Activated naive CD8-positive, alpha-beta T cell (primary cell): ENCODE measurements around the gene ZNF428.
A peak's percentile ranks its signal among the peaks of the same experiment; 100 is the strongest.
"Not testable (repeated sequence)": the region's sequence is repeated elsewhere in the genome, so short reads cannot be mapped to it uniquely, and the experiment has no call there.

ENCODE experiments used
- H3K27ac Mint-ChIP-seq: one replicate; pipeline ENCODE4 v1.8.0; 2021; ENCODE audit warnings: mixed read lengths
- H3K27me3 Mint-ChIP-seq: one replicate; pipeline ENCODE4 v1.8.0; 2021; ENCODE audit warnings: mixed read lengths
- H3K36me3 Mint-ChIP-seq: one replicate; pipeline ENCODE4 v1.8.0; 2021; ENCODE audit warnings: mixed read lengths
- H3K4me1 Mint-ChIP-seq: one replicate; pipeline ENCODE4 v1.8.0; 2021; ENCODE audit warnings: low read depth, mixed read lengths
- H3K4me3 Mint-ChIP-seq: one replicate; pipeline ENCODE4 v1.8.0; 2021; ENCODE audit warnings: mild to moderate bottlenecking, mixed read lengths
- H3K9me3 Mint-ChIP-seq: one replicate; pipeline ENCODE4 v1.8.0; 2021; ENCODE audit warnings: low read depth, mixed read lengths

The ZNF428 gene

DNA sequence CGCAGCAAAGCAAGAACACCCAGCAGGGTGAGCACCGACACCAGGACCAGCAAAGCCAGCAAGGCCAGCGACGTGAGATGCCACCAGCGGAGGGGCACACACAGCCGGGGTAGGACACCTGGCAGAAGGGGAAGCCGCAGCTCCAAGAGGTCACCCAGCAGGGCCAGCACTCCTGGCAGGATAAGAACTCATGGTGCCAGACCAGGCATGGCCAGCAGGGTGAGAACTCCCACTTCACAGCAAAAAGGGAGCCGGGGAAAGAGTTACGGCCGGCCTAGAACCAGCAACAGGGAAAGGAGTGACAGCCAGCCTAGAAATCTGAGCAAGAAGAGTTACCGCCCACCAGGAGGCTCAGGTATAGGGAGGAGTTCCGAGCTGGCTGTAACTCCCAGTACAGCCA is 7.1 kb downstream of the ZNF428 start:
- Mint-ChIP-seq H3K36me3 (peaks cover 4% of the 10 kb centered on the region), H3K9me3 (no peaks in the 10 kb centered on the region), H3K27me3 (no peaks in the 10 kb centered on the region), H3K4me3 (no peak overlapping the region), H3K4me1 (peaks cover 30% of the 10 kb centered on the region), H3K27ac (peak overlapping the region; percentile 18)

DNA sequence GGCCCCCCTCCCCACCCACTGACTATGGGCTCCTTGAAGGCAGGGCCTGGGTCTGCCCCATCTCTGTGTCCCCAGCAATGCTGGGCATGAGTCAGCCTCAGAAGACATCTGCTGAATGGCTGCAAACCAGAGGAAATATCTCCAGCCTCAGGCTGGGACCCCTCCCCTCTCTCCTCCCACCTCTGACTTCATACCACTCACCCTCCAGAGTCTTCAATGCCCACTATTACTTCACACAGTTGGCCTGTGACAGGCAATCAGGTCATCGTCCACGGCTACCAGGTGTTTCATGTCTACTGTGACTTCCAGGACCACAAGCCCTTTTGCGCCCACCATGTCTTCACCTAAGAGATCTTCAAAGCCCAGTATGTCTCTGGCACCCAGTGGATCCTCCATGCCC is 7.6 kb downstream of the ZNF428 start, which contains the start of gene SRRM5:
Gene SRRM5 (plus strand): TSS at position 301 of the 400 bp plus-strand sequence. CDS start 34 bp downstream, at position 335.
- peaks cover 28% of the 10 kb centered on the region for H3K4me1 Mint-ChIP-seq
- no peaks in the 10 kb centered on the region for H3K27me3 Mint-ChIP-seq
- no peaks in the 10 kb centered on the region for H3K9me3 Mint-ChIP-seq
- H3K4me3 Mint-ChIP-seq, result no peak within 1 kb of the TSS
- peaks cover 4% of the 10 kb centered on the region for H3K36me3 Mint-ChIP-seq
- H3K27ac Mint-ChIP-seq, result peak within 1 kb of the TSS; percentile 28

DNA sequence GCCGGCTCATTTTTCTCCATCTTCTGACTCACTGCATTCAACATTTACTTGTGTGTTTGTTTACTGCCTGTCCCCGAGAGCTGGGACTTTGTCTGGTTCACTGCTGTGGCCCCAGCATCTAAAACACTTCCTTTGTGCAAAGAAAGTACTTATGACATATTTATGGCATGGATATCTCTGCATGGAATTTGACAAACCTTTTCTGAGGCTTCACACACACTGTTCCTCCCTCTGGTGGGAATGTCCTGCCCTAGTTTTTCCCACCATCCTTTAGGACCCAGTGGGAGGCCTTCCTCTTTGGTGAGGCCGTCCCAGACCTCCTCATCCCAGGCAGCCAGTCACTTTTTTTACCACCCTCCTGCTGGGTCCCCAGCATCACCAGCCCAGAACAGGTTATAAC is 8.9 kb downstream of the ZNF428 start:
- Mint-ChIP-seq H3K4me3 (no peak overlapping the region), H3K27ac (no peak overlapping the region), H3K4me1 (peaks cover 19% of the 10 kb centered on the region), H3K9me3 (no peaks in the 10 kb centered on the region), H3K36me3 (peaks cover 4% of the 10 kb centered on the region), H3K27me3 (no peaks in the 10 kb centered on the region)

DNA sequence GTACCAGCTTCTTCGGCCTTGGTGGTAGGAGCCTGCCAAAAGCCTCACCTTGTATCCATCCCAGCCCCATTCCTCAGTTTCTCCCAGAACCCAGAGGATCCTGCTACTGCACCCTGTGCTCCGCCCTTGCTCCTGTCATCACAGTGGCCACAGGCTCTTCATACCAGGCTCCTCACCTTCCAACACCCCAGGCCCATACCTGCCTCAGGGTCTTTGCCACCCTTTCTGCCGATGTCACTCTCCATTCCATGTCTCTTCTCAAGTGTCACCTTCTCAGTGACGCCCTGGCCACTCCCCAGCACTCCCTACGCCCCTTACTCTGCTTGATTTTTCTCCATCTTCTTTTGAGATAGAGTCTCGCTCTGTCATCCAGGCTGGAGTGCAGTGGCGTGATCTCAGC is 9.6 kb downstream of the ZNF428 start:
- Mint-ChIP-seq H3K27me3 (no peaks in the 10 kb centered on the region), H3K36me3 (peaks cover 4% of the 10 kb centered on the region), H3K27ac (no peak overlapping the region), H3K4me3 (no peak overlapping the region), H3K4me1 (peaks cover 16% of the 10 kb centered on the region), H3K9me3 (no peaks in the 10 kb centered on the region)

DNA sequence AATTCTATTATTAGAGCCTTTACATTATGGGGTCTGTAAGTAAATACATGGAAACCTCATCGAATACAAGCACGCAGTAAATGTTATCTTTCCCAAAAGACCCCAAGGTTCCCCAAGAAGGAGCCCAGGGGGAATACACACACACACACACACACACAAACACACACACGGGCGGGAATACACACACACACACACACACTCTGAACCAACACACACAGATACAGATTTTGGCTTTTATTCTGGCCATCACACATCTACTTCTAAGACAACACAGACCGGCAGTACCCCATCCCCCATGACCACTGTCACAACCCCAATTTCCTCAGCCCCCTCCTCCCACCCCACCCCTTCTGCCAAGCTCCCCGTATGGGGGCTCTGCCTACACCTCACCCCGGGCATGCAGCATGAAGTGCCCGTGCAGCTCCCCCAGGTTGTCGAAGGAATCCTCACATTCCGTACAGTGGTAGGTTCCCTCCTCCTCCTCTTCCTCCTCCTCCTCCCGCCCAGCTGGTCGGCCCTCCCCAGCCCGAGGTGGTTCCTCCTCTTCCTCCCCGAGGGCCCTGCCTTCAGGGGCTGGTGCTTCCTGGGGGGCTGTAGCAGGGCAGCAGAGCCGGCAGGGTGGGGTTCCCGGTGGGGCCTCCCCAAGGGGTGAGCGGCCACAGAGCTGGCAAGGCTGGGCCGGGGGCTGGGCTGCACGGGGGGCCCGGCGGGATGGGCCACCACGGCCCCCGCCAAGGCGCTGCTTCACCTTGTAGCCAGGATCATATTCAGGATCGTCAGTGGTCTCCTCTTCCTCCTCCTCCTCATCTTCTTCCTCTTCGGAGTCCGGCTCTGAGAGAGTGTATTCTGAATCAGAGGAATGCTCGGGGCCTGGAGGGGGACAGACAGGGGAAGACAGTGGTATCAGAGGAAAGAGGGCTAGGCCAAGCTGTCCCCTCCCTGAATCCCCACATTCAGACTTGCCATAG is 11.9 kb downstream of the ZNF428 start:
- peaks cover 9% of the 10 kb centered on the region for H3K4me1 Mint-ChIP-seq
- H3K27ac Mint-ChIP-seq, result peak overlapping the region; percentile 54
- H3K4me3 Mint-ChIP-seq, result no peak overlapping the region
- H3K36me3 Mint-ChIP-seq, result peaks cover 4% of the 10 kb centered on the region
- no peaks in the 10 kb centered on the region for H3K9me3 Mint-ChIP-seq
- no peaks in the 10 kb centered on the region for H3K27me3 Mint-ChIP-seq

DNA sequence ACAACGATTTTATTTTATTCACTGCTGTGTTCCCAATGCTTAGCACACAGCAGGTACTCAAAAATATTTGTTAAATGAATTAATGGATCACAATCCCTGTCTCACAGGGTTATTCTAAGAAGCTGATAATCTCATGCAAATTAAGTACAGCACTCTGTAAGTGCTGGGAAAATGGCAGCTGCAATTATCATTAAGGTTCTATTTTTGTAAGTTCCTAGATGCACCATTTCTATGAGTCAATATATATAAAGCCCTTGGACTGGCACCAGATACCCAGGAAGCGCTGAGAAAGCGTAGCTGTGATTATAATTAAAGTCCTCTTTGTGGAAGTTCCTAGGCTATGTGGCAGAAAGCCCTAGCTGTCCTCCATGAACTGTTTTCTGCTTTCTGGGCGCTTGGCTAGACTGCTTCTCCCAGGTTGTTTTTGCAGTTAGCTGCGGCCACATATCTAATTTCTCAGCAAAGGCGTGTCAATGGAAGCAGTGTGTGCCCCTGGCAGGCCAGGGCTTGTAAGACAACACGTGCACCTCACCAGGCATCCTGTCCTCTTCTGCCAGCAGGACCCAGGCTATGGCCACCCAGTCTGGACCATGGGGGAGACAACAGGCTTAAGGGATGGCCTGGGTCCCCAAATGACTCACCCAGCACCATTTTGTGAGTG is 12.7 kb downstream of the ZNF428 start:
- Mint-ChIP-seq H3K4me1 (peaks cover 6% of the 10 kb centered on the region), H3K27me3 (no peaks in the 10 kb centered on the region), H3K9me3 (no peaks in the 10 kb centered on the region), H3K36me3 (no peaks in the 10 kb centered on the region), H3K4me3 (no peak overlapping the region), H3K27ac (peak overlapping the region; percentile 54)

DNA sequence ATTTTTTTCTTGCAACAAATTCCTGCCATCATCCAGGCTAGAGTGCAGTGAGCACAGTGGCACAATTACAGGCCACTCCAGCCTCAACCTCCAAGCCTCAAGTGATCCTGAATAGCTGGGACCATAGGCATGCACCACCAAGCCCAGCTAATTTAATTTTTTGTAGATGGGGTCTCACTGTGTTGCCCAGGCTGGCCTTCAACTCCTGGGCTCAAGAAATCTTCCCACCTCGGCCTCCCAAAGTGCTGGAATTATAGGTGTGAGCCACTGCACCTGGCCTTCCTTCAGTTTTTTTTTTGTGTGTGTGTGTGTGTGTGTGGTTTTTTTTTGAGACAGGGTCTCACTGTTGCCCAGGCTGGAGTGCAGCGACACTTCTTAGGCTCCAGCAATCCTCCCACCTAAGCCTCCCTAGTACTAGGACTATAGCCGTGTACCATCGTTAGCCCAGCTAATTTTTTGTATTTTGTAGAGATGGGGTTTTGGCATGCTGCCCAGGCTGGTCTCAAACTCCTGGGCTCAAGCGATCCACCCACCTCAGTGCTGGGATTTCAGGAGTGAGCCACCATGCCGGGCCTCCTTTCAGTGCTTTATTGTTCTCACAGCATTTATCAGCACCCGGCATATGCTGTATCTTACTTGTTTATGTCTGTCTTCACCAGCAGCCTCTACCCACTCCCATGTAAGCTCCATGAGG is 13.4 kb downstream of the ZNF428 start:
- Mint-ChIP-seq H3K27ac (no peak overlapping the region), H3K4me1 (peaks cover 6% of the 10 kb centered on the region), H3K36me3 (peaks cover 2% of the 10 kb centered on the region), H3K9me3 (no peaks in the 10 kb centered on the region), H3K4me3 (no peak overlapping the region), H3K27me3 (no peaks in the 10 kb centered on the region)

DNA sequence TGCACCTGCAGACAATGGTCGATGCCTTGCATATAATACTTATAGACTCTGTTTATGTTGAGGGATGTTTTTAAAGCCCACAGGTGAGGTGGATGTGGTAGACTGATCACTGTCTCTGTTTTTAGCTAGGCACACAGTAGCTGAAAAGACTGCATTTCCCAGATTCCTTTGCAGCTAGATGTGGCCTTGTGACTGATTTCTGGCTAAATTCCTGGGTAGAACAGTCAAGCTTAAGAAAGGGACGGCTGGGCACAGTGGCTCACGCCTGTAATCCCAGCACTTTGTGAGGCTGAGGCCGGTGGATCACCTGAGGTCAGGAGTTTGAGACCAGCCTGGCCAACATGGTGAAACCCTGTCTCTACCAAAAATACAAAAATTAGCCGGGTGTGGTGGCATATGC is 19.1 kb downstream of the ZNF428 start:
- H3K9me3 Mint-ChIP-seq, H3K27me3 Mint-ChIP-seq, H3K36me3 Mint-ChIP-seq, H3K27ac Mint-ChIP-seq, H3K4me3 Mint-ChIP-seq: not testable (repeated sequence)
- peaks cover 25% of the 10 kb centered on the region for H3K4me1 Mint-ChIP-seq

DNA sequence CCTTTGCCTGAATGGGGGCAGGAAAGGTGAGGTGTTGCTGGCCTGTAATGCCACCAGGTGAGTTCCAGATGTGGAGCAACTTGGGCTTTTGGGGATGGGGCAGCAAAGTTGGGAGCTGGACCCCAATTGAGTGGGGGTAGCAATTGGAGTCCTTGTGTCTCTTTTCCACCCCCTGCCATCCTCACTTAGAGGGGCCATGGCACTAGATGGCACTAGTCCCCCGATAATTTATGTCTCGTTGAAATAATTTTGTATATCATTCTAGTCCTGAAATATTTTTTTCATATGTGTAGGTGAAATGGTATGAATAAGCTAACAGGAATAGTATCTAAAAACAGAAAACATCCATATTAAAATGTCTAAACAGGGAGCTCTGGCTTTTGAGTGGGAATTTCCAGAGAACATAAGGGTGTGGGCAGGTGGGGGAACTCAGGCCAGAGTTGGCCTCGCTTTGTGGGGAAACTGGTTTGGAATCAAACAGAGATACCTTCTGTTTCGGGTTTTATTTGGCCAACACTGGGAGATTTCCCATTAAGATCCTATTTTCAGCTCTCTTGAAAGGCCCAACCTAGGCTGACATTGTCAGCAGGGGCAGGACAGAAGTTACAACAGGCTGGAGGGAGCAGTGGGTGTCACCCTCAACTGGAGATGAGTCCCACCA is 19.7 kb downstream of the ZNF428 start:
- Mint-ChIP-seq H3K4me1 (peaks cover 25% of the 10 kb centered on the region), H3K4me3 (no peak overlapping the region), H3K36me3 (peaks cover 2% of the 10 kb centered on the region), H3K9me3 (no peaks in the 10 kb centered on the region), H3K27me3 (no peaks in the 10 kb centered on the region), H3K27ac (peak overlapping the region; percentile 34)

DNA sequence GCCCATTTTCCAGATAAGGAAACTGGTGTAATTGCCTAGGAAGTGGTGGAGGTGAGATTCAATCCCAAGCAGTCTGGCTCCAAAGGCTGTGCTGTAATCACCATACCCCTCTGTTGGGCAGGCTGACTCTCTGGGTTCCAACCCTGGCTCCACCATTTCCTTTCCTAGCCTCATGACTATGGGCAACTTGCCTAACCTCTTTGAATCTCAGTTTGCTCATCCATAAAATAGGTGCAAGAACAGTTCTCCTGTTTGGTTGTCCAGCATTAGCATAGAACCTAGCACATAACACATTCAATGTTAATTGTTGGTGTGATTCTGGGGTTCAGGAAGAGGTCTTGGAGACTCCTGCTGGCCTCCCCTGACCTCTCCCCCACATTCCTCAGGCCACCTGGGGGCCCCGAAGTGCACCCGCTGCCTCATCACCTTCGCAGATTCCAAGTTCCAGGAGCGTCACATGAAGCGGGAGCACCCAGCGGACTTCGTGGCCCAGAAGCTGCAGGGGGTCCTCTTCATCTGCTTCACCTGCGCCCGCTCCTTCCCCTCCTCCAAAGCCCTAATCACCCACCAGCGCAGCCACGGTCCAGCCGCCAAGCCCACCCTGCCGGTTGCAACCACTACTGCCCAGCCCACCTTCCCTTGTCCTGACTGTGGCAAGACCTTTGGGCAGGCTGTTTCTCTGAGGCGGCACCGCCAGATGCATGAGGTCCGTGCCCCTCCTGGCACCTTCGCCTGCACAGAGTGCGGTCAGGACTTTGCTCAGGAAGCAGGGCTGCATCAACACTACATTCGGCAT is 20.8 kb downstream of the ZNF428 start:
- no peak overlapping the region for H3K27ac Mint-ChIP-seq
- H3K27me3 Mint-ChIP-seq, result no peaks in the 10 kb centered on the region
- peaks cover 29% of the 10 kb centered on the region for H3K4me1 Mint-ChIP-seq
- peak overlapping the region; percentile 95 for H3K4me3 Mint-ChIP-seq
- H3K36me3 Mint-ChIP-seq, result peaks cover 2% of the 10 kb centered on the region
- H3K9me3 Mint-ChIP-seq, result no peaks in the 10 kb centered on the region

DNA sequence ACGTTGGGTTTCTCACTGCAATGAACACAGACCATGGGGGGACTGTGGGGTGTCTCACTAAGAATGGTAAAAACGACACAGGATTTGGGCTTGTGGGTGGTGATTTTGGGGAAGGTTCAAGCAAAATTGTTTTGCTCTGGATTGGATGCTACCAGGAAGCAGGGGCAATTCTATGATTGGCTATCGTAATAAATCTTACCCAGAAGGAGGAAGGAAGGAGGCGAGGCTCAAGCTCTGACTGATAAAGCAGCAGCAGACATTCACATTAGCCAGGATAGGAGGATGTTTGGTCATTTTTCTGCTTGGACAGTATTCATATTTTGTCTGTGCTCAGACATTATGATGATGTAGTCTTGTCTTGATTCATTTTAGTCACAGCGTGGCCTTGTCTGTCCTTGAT is 21.6 kb downstream of the ZNF428 start:
- no peaks in the 10 kb centered on the region for H3K9me3 Mint-ChIP-seq
- peaks cover 34% of the 10 kb centered on the region for H3K4me1 Mint-ChIP-seq
- peak overlapping the region; percentile 98 for H3K27ac Mint-ChIP-seq
- H3K36me3 Mint-ChIP-seq, result peaks cover 5% of the 10 kb centered on the region
- no peaks in the 10 kb centered on the region for H3K27me3 Mint-ChIP-seq
- peak overlapping the region; percentile 95 for H3K4me3 Mint-ChIP-seq

DNA sequence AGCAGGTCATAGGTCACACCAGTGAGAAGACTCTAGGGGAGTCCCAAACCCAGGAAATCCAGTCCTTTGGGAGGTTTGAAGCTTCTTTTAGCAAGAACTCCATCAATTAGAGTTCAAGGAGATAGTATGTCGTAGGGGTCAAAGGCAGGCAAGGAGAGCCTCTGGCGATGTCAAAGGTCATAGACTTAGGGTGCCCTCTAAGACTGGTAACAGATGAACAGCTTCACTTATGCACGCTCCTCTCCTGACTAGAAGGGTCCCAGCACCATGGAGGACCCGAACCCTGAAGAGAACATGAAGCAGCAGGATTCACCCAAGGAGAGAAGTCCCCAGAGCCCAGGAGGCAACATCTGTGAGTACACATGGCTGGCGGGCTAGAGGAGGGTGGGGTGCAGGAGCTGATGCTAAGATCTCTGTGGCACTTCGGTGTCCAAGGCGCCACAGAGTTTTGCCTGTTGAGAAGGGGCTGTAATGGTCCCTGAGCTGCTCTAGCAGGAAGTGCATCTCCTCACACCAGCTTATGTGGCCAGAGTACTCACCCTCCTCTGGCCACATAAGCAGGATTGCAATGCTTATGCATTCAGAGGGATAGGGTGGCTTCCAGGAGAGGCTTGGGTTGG is 22.5 kb downstream of the ZNF428 start:
- Mint-ChIP-seq H3K36me3 (peaks cover 5% of the 10 kb centered on the region), H3K4me3 (peak overlapping the region; percentile 95), H3K27me3 (no peaks in the 10 kb centered on the region), H3K27ac (peak overlapping the region; percentile 98), H3K9me3 (no peaks in the 10 kb centered on the region), H3K4me1 (peaks cover 36% of the 10 kb centered on the region)

DNA sequence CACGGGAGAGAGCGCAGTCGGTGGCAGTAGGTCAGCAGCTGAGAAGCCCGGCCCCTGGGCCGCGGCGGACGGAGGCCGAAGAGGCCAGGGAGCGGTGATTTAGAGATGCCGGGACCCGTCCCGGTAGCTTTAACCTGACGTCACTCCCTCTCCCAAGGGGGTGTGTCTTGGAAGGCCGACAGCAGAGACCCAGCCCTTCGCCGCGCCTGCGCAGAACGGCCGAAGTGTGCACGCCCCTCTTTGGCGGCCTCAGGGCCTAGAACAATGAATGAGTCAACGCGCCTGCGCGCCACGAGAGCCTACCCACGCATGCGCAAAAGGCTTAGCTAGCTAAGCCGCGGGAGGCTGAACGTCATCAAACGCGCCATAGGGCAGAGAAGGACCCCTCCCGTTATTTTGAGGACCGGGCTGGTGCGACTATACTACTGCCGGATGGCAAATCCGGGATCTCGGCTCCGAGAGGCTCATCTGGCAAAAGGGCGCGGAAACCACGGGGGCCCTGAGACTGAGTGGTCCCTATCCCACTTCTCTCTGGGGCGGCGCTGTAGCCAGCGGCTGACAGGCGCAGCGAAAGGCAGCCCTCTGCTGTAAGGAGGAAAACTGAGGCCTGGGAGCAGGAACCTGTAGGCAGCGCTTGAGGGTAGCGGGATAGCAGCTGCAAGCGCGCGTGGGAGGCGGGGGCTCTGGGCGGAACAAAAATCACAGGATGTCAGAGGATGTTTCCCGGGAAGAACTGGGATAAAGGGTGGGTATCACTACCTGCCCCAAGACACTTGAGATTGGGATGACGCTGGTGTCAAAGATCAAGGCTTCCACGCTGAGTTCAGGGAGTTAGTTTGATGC is 23.2 kb downstream of the ZNF428 start, which contains the start of the genes IRGQ and ZNF576:
Gene IRGQ (minus strand): TSS at position 136 of the 843 bp plus-strand sequence. CDS start 796 bp downstream, outside the sequence.
Gene ZNF576 (plus strand): TSS at position 597 of the 843 bp plus-strand sequence. CDS start 514 bp downstream, outside the sequence.
- H3K27me3 Mint-ChIP-seq, result no peaks in the 10 kb centered on the region
- H3K9me3 Mint-ChIP-seq, result no peaks in the 10 kb centered on the region
- peak within 1 kb of the TSS; percentile 98 for H3K27ac Mint-ChIP-seq
- H3K36me3 Mint-ChIP-seq, result peaks cover 3% of the 10 kb centered on the region
- H3K4me1 Mint-ChIP-seq, result peaks cover 36% of the 10 kb centered on the region
- peak within 1 kb of the TSS; percentile 95 for H3K4me3 Mint-ChIP-seq
